GM18519 (cell line): ENCODE measurements around the gene DNAI1.

Source experiments
- ATAC-seq: cut with Tn5 transposase; IDR thresholded peaks from one replicate; pipeline ENCODE4 v1.9.1; 2021; ENCODE audit warnings: mild to moderate bottlenecking, moderate library complexity; ENCODE audit not compliant: unreplicated experiment, low FRiP score

DNAI1 gene

GRCh38 chr9:34485822-34486221, 27.2 kb downstream of the DNAI1 start:
- ATAC-seq: no peak

- ATAC-seq: no peak
These were observed 28.0 kb downstream of the DNAI1 start for GRCh38 chr9:34486572-34486971.

- no peak for ATAC-seq
These were observed 31.8 kb downstream of the DNAI1 start for GRCh38 chr9:34490360-34490759.

- ATAC-seq: no peak
These were observed 32.2 kb downstream of the DNAI1 start for GRCh38 chr9:34490760-34491159.

GRCh38 chr9:34491596-34491995, 33.0 kb downstream of the DNAI1 start:
- ATAC-seq: no peak

GRCh38 chr9:34492051-34492450, 33.4 kb downstream of the DNAI1 start:
- no peak for ATAC-seq

GRCh38 chr9:34493972-34494535, 35.4 kb downstream of the DNAI1 start:
- no peak for ATAC-seq

GRCh38 chr9:34496149-34496712, 37.6 kb downstream of the DNAI1 start:
- ATAC-seq: no peak

GRCh38 chr9:34498553-34498952, 39.9 kb downstream of the DNAI1 start:
- no peak for ATAC-seq

GRCh38 chr9:34499076-34499475, 40.5 kb downstream of the DNAI1 start:
- no peak for ATAC-seq

GRCh38 chr9:34500623-34501267, 42.1 kb downstream of the DNAI1 start:
- ATAC-seq: no peak

- no peak for ATAC-seq
These were observed 42.8 kb downstream of the DNAI1 start for GRCh38 chr9:34501372-34501771.

- no peak for ATAC-seq
These were observed 43.4 kb downstream of the DNAI1 start for GRCh38 chr9:34501889-34502425.

GRCh38 chr9:34502471-34502870, 43.9 kb downstream of the DNAI1 start:
- no peak for ATAC-seq

- ATAC-seq: no peak
These were observed 44.3 kb downstream of the DNAI1 start for GRCh38 chr9:34502891-34503290.

- ATAC-seq: no peak
These were observed 44.8 kb downstream of the DNAI1 start for GRCh38 chr9:34503406-34503805.

- no peak for ATAC-seq
These were observed 46.9 kb downstream of the DNAI1 start for GRCh38 chr9:34505370-34506120.

- ATAC-seq: no peak
These were observed 48.0 kb downstream of the DNAI1 start for GRCh38 chr9:34506623-34507022.

GRCh38 chr9:34507556-34507955, 49.0 kb downstream of the DNAI1 start:
- no peak for ATAC-seq

- ATAC-seq: no peak
These were observed 49.4 kb downstream of the DNAI1 start for GRCh38 chr9:34507966-34508365.

GRCh38 chr9:34508463-34508862, 49.9 kb downstream of the DNAI1 start:
- no peak for ATAC-seq
